ENCODE results near the gene TMEM144. TPM values are rescaled to one million over a fixed set of nuclear protein-coding genes. Genes with fewer than 3 reads are reported as not detected.
"Not testable (repeated sequence)": the region's sequence is repeated elsewhere in the genome, so short reads cannot be mapped to it uniquely, and the experiment has no call there.

TMEM144 gene
- polyA plus RNA-seq, 1 donor, result 3.3 TPM

DNA sequence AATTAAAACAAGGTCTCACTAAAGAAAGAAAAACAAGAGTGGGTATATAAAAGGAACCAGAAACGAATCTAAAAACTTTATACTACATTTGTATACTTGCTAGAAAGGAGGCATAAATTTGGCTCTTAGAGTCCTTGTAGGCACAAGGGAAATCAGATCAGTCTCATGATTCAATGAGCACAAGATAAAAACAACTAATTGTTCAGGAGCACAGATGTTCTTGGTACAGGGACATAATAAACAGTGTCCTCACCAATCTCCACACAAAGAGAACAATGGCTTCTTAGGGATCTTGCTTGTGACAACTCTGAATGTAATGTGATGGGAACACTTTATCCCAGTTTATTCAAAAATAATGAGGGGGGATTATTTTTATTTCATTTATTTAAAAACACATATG lies 28.3 kb downstream of the TMEM144 start:
- DNase-seq, result no peak

DNA sequence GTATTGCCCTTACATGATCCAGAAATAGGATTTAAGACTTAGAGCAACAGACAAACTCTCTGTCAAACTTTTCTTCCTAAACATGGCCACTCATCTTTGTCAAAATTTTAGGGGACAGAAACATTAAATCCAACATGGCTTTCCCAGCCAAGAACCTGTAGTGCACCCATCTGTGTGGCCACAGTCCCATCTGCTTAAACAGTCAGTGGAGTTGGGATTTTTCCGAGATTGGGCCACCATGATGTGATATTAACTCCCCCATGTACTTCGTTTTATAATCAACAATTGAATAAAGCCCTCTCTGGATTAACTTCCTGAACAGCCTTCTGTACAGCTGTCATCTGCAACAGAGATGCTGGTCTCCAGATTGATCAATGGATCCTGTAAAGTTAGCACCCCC lies 28.9 kb downstream of the TMEM144 start:
- DNase-seq, result no peak

DNA sequence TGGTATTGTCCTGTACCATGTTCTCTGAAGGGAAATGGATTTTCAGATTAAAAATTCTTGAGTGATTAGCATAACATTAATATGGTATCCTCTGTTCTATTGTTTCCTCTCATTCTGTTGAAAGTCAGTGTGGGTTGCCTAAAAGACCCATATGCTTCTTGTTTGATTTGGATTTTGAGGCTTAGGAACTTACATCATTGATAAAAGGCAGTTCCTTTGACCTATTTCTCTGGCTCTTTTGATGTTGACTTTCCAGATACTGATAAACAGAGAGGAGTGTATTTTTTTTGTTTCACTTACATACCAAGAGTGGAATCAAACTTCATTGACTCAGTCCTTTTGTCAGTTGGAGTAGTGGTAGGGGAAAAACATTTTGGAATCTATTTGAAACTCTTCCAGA lies 32.8 kb downstream of the TMEM144 start:
- DNase-seq, result no peak

GRCh38 chr4:158250321-158250720 lies 40.0 kb downstream of the TMEM144 start:
- peak; percentile 18 for DNase-seq

DNA sequence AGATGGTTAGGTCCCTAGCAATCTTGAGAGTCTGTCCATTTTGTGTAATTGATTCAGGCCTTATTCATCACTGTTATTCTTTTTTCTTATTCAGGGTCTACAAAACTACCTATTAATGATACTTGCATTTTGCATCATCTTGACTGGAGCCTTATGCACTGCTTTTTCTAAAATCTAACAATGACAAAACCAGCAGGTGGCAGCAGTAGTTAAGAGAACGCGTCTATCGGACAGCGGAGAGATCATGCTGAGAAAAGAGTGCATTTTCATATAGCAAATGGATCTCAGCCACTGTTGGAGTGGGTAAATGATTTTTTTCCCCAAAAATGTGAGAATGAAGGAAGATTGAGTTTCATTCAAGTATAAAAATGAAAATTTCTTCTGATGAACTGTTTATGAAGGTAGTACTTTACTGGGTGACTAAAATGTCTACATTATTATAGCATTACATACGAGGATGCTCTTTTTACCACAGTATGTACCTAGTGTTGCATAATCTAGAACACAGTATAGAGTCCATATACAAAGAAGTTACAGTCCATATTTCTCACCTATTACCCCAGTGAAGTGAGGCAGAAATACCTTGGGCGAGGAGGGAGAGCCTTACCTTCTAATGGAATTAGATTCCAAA lies 43.2 kb downstream of the TMEM144 start:
- peak; percentile 75 for DNase-seq

- no peak for DNase-seq
Observed at GRCh38 chr4:158254292-158254691, 44.0 kb downstream of the TMEM144 start.

DNA sequence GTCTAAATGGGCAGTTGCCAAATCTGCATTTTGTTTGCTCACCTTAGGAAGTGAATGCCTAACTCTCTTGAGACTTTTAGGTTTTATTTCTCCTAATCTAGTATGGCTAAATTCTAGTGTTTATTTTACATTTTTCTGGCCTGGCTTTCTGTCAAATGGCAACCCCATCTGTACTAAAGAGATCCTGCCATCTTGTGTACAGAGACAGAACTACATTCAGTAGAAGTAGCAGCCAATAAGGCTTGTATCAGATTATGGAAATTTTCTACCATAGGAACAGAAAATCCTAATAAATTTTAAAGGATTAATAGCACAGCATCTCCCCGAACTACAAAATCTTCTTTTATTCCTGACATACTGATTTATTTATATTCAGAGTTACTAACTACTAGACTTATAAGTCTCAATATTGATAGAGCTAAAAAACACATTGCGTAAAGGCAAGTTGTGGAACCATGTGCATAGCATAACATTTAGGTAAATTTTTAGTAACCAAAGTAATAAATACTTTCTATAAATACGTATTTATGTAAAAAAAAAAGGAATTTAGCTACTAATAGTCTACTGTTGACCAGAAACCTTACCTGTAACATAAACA lies 45.5 kb downstream of the TMEM144 start:
- DNase-seq, result peak; percentile 22

DNA sequence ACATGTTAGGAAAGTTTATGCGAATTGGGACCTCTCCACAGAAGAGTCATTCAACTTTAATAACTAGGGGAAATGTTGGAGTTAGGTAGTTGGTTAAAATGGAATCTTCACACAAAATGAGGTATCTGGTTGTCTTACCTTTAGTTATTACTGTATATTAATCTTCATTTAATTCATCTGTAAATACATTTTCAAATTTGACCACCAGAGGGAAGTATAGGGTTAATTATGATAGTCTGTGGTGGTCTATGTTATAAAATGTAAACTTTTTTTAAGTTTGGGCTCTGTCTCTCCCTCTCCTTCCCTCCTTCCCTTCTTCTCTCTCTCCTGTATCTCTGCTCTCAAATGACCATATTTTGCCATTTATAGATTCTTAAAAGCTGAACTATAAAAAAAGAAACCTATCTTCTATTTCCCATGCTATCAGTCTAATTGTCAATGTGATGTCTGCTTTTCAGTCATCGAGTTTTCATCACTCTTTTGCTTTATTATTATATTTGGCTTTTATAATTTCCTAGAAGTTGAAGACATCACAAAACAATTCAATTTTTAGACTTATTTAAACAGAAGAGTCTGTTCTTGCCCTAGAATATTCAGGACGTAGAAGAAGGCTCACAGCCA lies 49.8 kb downstream of the TMEM144 start:
- peak; percentile 20 for DNase-seq

DNA sequence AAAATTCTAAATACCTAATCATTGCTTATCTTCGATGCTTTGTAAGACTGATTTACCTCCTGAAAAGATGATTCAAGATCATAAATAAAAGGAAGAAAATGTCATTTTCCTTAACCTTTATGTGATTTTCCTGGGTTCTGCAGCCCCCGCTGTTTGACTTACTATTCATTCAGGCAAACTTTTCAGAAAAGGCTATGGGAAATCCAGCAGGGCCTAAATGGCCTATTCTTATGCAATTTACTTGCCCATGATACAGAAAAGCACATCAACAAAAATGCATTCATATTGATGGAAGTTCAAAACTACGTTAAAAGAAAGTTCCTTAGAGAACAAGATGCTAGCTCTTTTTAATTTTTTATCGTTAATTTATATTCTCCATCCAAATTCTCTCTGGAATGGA lies 51.2 kb downstream of the TMEM144 start:
- no peak for DNase-seq

- DNase-seq, result no peak
Observed at GRCh38 chr4:158268553-158268952, 58.3 kb downstream of the TMEM144 start.

DNA sequence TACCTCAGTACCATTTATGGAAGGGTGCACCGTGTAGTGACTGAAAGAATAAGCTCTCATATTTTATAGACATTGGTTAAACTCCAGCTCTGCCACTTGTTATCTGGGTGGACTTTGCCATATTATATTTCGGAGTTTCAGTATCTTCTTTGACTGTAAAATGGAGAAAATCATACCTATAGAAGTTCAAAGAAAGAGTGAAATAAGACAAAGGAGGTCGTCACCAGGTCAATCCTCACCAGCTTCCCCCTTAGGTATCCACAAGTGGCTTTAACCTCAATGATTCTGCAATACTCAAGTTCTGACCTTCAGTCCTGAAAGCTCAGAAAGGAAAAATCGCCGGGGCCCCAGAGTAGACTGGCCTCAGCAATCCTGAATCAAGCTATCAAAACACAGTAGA lies 64.3 kb downstream of the TMEM144 start:
- no peak for DNase-seq

- DNase-seq, result no peak
Observed at GRCh38 chr4:158277558-158277957, 67.3 kb downstream of the TMEM144 start.

DNA sequence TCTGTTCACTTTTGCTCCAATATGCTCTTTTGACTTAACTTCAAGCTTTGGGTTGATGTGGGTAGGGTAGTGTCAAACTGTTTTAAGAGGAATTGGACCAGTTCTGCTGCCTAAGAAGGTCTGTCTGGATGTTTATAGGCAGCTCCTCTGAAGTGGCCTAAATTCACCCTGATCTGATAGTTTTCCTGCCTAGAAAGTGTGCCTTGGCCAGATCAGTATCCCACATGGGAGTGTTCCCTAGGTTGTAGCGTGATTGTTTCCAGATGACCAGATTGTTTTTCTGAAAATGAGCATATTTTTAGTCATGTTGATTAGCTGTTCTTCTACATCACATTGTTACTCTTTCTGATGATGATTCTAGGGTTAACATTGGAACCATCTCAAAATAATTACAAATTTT lies 68.8 kb downstream of the TMEM144 start:
- DNase-seq, result not testable (repeated sequence)

- DNase-seq, result no peak
Observed at GRCh38 chr4:158280856-158281255, 70.6 kb downstream of the TMEM144 start.

- DNase-seq, result no peak
Observed at GRCh38 chr4:158282252-158282651, 72.0 kb downstream of the TMEM144 start.

GRCh38 chr4:158285429-158286216 lies 75.3 kb downstream of the TMEM144 start:
- no peak for DNase-seq

- DNase-seq, result no peak
Observed at GRCh38 chr4:158290912-158291311, 80.6 kb downstream of the TMEM144 start.

- DNase-seq, result no peak
Observed at GRCh38 chr4:158291334-158292055, 81.2 kb downstream of the TMEM144 start.

- no peak for DNase-seq
Observed at GRCh38 chr4:158292156-158292555, 81.9 kb downstream of the TMEM144 start.

GRCh38 chr4:158295053-158295452 lies 84.8 kb downstream of the TMEM144 start:
- DNase-seq, result no peak

DNA sequence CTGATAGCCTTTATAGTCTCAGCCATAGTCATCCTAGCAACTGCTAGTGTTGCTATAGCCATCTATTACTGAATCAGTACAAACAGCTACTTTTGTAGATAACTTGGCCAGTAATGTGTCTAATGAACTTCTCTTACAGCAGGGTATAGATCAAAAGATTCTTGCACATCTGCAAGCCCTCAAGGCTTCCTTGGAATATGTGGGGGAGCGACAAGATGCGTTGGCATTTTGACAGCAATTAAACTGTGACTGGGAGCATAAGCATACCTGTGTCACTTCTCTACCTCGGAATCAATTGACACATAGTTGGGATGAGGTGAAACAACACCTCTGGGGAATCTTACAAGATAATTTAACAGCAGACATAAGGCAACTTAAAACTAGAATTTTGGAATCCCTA lies 87.6 kb downstream of the TMEM144 start:
- no peak for DNase-seq

- no peak for DNase-seq
Observed at GRCh38 chr4:158299459-158300007, 89.2 kb downstream of the TMEM144 start.
